ENCODE results near the gene CDKN1C.
A peak's percentile ranks its signal among the peaks of the same experiment; 100 is the strongest.

CDKN1C gene

GRCh38 chr11:2923446-2924375, 38.1 kb upstream of the CDKN1C start:
- no peak for DNase-seq (ENCODE audit: low spot score)

GRCh38 chr11:2922655-2923054, 37.1 kb upstream of the CDKN1C start:
- no peak for DNase-seq (ENCODE audit: low spot score)

- DNase-seq (ENCODE audit: low spot score): no peak
Measured at GRCh38 chr11:2921742-2922493, 36.3 kb upstream of the CDKN1C start.

GRCh38 chr11:2921261-2921660, 35.7 kb upstream of the CDKN1C start:
- no peak for DNase-seq (ENCODE audit: low spot score)

- DNase-seq (ENCODE audit: low spot score): no peak
Measured at GRCh38 chr11:2920343-2920742, 34.8 kb upstream of the CDKN1C start.

GRCh38 chr11:2919837-2920236, 34.3 kb upstream of the CDKN1C start:
- DNase-seq (ENCODE audit: low spot score): no peak

GRCh38 chr11:2919188-2919587, 33.6 kb upstream of the CDKN1C start:
- no peak for DNase-seq (ENCODE audit: low spot score)

GRCh38 chr11:2917842-2918490, 32.4 kb upstream of the CDKN1C start:
- DNase-seq (ENCODE audit: low spot score): no peak

GRCh38 chr11:2916892-2917645, 31.5 kb upstream of the CDKN1C start:
- DNase-seq (ENCODE audit: low spot score): no peak

GRCh38 chr11:2916114-2916891, 30.7 kb upstream of the CDKN1C start:
- DNase-seq (ENCODE audit: low spot score): no peak

GRCh38 chr11:2915473-2915872, 29.9 kb upstream of the CDKN1C start:
- no peak for DNase-seq (ENCODE audit: low spot score)

GRCh38 chr11:2914455-2915195, 29.1 kb upstream of the CDKN1C start:
- DNase-seq (ENCODE audit: low spot score): no peak

GRCh38 chr11:2913776-2914175, 28.2 kb upstream of the CDKN1C start:
- no peak for DNase-seq (ENCODE audit: low spot score)

- no peak for DNase-seq (ENCODE audit: low spot score)
Measured at GRCh38 chr11:2913019-2913431, 27.4 kb upstream of the CDKN1C start.

- DNase-seq (ENCODE audit: low spot score): peak; percentile 24
Measured at GRCh38 chr11:2912498-2912897, 26.9 kb upstream of the CDKN1C start.

GRCh38 chr11:2911785-2912391, 26.3 kb upstream of the CDKN1C start:
- DNase-seq (ENCODE audit: low spot score): no peak

GRCh38 chr11:2911088-2911784, 25.7 kb upstream of the CDKN1C start:
- no peak for DNase-seq (ENCODE audit: low spot score)

- DNase-seq (ENCODE audit: low spot score): no peak
Measured at GRCh38 chr11:2910401-2910955, 24.9 kb upstream of the CDKN1C start.

All from kidney capillary endothelial cell (primary cell).